Activated CD4-positive, alpha-beta T cell treated with anti-CD3 and anti-CD28 coated beads, Interleukin-2, amount 50 U/mL, for 24 hours (primary cell): Measurements from ENCODE around the gene TAOK1.
"Not testable (repeated sequence)": the region's sequence is repeated elsewhere in the genome, so short reads cannot be mapped to it uniquely, and the experiment has no call there.

Experiments
- DNase-seq, 2 donors: peaks; one replicate each; pipeline ENCODE4 v3.0.0-alpha.2; 2020; ENCODE audit warnings: low read depth in 1 of 2, low spot score in 1 of 2

Gene TAOK1

GRCh38 chr17:29389982-29390850 is at the start of gene TAOK1:
TAOK1 (plus strand) TSS chr17:29390363; CDS start chr17:29451549, 61,186 bp downstream.
- DNase-seq: peak; percentile 89 to 97

GRCh38 chr17:29341726-29342125 is 48.4 kb upstream of the TAOK1 start:
- no peak for DNase-seq

- no peak for DNase-seq
Observed at GRCh38 chr17:29342158-29342765, 47.9 kb upstream of the TAOK1 start.

- DNase-seq: no peak
Observed at GRCh38 chr17:29344201-29344856, 45.8 kb upstream of the TAOK1 start.

- no peak for DNase-seq
Observed at GRCh38 chr17:29345066-29345465, 45.1 kb upstream of the TAOK1 start.

- not testable (repeated sequence) for DNase-seq
Observed at GRCh38 chr17:29345470-29345869, 44.7 kb upstream of the TAOK1 start.

- no peak for DNase-seq
Observed at GRCh38 chr17:29346462-29346861, 43.7 kb upstream of the TAOK1 start.

GRCh38 chr17:29347831-29348629 is 42.1 kb upstream of the TAOK1 start:
- DNase-seq: no peak

GRCh38 chr17:29349409-29349808 is 40.8 kb upstream of the TAOK1 start:
- DNase-seq: no peak

GRCh38 chr17:29352146-29352545 is 38.0 kb upstream of the TAOK1 start:
- no peak for DNase-seq

- no peak for DNase-seq
Observed at GRCh38 chr17:29357232-29357631, 32.9 kb upstream of the TAOK1 start.

- no peak for DNase-seq
Observed at GRCh38 chr17:29357821-29358232, 32.3 kb upstream of the TAOK1 start.

- DNase-seq: no peak
Observed at GRCh38 chr17:29358416-29358815, 31.7 kb upstream of the TAOK1 start.

- DNase-seq: no peak
Observed at GRCh38 chr17:29359777-29360176, 30.4 kb upstream of the TAOK1 start.

GRCh38 chr17:29363716-29364115 is 26.4 kb upstream of the TAOK1 start:
- DNase-seq: no peak

GRCh38 chr17:29364691-29365090 is 25.5 kb upstream of the TAOK1 start:
- DNase-seq: no peak

GRCh38 chr17:29368161-29368560 is 22.0 kb upstream of the TAOK1 start:
- no peak for DNase-seq

GRCh38 chr17:29368926-29369325 is 21.2 kb upstream of the TAOK1 start:
- DNase-seq: no peak

GRCh38 chr17:29369831-29370735 is 20.1 kb upstream of the TAOK1 start:
- peak; percentile 9 to 18 for DNase-seq

GRCh38 chr17:29376667-29377270 is 13.4 kb upstream of the TAOK1 start:
- DNase-seq: no peak
